Peyer's patch (tissue), 4 donors: ENCODE measurements around the gene ANKMY1.

Experiments
- POLR2A ChIP-seq, 2 donors: fragments of 450-650 bp; IDR thresholded peaks; one replicate each; pipeline ENCODE4 v1.5.1; 2017; ENCODE audit warnings: antibody characterized with exemption in 2 of 2, mild to moderate bottlenecking in 2 of 2, moderate library complexity in 2 of 2
- TF ChIP-seq, protein P1 (sequence below), 6 experiments: fragments of 450-650 bp in 4 of 6; fragments of 200-600 bp in 2 of 6; sonication (generic) in 1 of 6; IDR thresholded peaks; one replicate each; pipeline ENCODE4 v1.5.1; 2017 to 2019; ENCODE audit warnings: antibody characterized with exemption in 6 of 6, mild to moderate bottlenecking in 3 of 6, moderate library complexity in 1 of 6

DNA sequence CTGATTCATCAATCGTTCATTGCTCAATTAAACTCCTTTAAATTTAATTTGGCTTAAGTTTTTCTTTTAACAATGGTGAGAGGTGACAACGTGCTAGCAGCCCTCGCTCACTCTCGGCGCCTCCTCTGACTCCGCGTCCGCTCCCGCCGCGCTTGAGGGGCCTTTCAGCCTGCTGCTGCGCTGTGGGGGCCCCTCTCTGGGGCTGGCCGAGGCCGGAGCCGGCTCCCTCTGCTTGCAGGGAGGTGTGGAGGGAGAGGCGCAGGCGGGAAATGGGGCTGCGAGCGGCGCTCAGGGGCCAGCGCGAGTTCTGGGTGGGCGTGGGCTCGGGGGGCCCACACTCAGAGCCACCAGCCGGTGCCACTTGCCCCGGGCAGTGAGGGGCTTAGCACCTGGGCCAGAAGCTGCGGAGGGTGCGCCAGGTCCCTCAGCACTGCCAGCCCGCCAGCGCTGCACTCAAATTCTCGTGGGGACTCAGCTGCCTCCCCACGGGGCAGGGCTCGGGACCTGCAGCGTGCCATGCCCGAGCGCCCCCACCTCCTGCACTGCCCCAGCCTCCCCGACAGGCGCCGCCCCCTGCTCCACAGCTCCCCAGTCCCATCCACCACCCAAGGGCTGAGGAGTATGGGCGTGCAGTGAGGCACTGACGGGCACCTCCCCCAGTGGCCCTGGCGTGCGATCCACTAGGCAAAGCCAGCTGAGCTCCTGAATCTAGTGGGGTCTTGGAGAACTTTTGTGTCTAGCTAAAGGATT lies 19.6 kb downstream of the ANKMY1 start:
- TF ChIP-seq, protein P1, sequence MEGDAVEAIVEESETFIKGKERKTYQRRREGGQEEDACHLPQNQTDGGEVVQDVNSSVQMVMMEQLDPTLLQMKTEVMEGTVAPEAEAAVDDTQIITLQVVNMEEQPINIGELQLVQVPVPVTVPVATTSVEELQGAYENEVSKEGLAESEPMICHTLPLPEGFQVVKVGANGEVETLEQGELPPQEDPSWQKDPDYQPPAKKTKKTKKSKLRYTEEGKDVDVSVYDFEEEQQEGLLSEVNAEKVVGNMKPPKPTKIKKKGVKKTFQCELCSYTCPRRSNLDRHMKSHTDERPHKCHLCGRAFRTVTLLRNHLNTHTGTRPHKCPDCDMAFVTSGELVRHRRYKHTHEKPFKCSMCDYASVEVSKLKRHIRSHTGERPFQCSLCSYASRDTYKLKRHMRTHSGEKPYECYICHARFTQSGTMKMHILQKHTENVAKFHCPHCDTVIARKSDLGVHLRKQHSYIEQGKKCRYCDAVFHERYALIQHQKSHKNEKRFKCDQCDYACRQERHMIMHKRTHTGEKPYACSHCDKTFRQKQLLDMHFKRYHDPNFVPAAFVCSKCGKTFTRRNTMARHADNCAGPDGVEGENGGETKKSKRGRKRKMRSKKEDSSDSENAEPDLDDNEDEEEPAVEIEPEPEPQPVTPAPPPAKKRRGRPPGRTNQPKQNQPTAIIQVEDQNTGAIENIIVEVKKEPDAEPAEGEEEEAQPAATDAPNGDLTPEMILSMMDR (IDR thresholded peaks at IDR 0.05): no peak
- TF ChIP-seq POLR2A (IDR thresholded peaks at IDR 0.05): no peak
